GM12864 (cell line): ENCODE data around the gene TAOK2.

Experiments
- DNase-seq: peaks from one replicate; pipeline ENCODE4 v3.0.0-alpha.2; 2011; ENCODE audit warnings: low read depth
- H3K4me3 ChIP-seq: 2 replicates; pipeline ENCODE4 v1.5.1; 2011; ENCODE audit warnings: mild to moderate bottlenecking, low read depth, low read length, control low read depth
- CTCF ChIP-seq: IDR thresholded peaks from 2 replicates; pipeline ENCODE4 v1.5.1; 2011; ENCODE audit warnings: low read depth, mild to moderate bottlenecking, moderate library complexity, low read length, control low read depth, inconsistent platforms; ENCODE audit errors: missing control alignments

Gene TAOK2

DNA sequence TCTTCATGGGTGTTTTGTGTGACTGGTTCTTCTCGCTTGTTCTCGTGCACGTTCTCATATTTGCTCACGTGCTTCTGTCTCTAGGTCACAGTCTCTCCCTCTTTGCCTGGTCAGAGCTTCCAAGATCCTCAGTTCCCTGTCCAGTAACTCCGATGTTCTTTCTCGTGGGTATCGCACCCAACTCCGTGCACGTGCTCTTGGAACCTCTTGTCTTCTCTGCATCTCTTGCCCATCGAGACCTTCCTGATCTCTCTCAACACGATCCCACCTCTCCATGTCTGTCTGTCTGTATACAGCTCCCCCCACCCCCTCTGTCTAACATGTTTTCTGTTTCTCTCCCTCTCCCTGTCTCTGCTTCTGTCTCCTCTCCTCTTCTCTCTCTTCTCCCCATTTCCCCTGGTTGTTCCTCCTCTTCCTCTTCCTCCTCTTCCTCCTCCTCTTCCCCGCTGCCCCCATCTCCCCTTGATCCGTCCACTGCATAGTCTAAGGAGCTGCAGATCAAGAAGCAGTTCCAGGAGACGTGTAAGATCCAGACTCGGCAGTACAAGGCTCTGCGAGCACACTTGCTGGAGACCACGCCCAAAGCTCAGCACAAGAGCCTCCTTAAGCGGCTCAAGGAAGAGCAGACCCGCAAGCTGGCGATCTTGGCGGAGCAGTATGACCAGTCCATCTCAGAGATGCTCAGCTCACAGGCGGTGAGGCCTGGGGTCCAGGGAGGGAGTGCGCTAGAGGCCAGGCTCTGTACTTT lies 15.6 kb downstream of the TAOK2 start:
- TF ChIP-seq CTCF, result no peak
- H3K4me3 ChIP-seq, result no peak overlapping the region
- DNase-seq, result no peak

GRCh38 chr16:29990034-29990433 lies 16.4 kb downstream of the TAOK2 start:
- no peak for TF ChIP-seq CTCF
- no peak for DNase-seq
- no peak overlapping the region for H3K4me3 ChIP-seq

DNA sequence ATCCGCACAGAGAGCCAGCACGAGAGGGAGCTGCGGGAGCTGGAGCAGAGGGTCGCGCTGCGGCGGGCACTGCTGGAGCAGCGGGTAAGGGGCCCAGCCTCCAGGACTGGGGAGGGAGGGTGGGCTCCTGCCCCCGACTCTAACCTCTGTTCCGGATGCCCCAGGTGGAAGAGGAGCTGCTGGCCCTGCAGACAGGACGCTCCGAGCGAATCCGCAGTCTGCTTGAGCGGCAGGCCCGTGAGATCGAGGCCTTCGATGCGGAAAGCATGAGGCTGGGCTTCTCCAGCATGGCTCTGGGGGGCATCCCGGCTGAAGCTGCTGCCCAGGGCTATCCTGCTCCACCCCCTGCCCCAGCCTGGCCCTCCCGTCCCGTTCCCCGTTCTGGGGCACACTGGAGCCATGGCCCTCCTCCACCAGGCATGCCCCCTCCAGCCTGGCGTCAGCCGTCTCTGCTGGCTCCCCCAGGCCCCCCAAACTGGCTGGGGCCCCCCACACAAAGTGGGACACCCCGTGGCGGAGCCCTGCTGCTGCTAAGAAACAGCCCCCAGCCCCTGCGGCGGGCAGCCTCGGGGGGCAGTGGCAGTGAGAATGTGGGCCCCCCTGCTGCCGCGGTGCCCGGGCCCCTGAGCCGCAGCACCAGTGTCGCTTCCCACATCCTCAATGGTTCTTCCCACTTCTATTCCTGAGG lies 17.4 kb downstream of the TAOK2 start:
- no peak for DNase-seq
- no peak overlapping the region for H3K4me3 ChIP-seq
- no peak for TF ChIP-seq CTCF

- DNase-seq, result no peak
- H3K4me3 ChIP-seq, result no peak overlapping the region
- TF ChIP-seq CTCF, result no peak
These were observed 17.9 kb downstream of the TAOK2 start for GRCh38 chr16:29991571-29991904.

GRCh38 chr16:29992344-29992967 lies 18.8 kb downstream of the TAOK2 start:
- H3K4me3 ChIP-seq, result no peak overlapping the region
- no peak for DNase-seq
- no peak for TF ChIP-seq CTCF

GRCh38 chr16:29993191-29993902 lies 19.7 kb downstream of the TAOK2 start:
- TF ChIP-seq CTCF, result no peak
- H3K4me3 ChIP-seq, result no peak overlapping the region
- DNase-seq, result no peak
